Lung (tissue), 12 donors: ENCODE measurements around the gene CENPM. TPM values are rescaled to one million over a fixed set of nuclear protein-coding genes. Genes with fewer than 3 reads are reported as not detected.

Experiments used
- ATAC-seq: fragments of 200-7000 bp; cut with Tn5 transposase; one replicate; pipeline ENCODE4 v1.9.1; 2020; ENCODE audit warnings: moderate number of reproducible peaks; ENCODE audit not compliant: insufficient read depth, low FRiP score
- DNase-seq, 3 donors: peaks; one replicate each; pipeline ENCODE4 v3.0.0-alpha.2; 2013 to 2017
- H3K27ac ChIP-seq, 2 donors: one replicate each; pipeline ENCODE4 v1.5.1; 2013; ENCODE audit warnings: mild to moderate bottlenecking in 2 of 2, moderate library complexity in 2 of 2, control low read depth in 1 of 2, inconsistent platforms in 1 of 2, low read depth in 1 of 2, low read length in 1 of 2
- H3K27me3 ChIP-seq, 3 donors: one replicate each; pipeline ENCODE4 v1.5.1; 2013; ENCODE audit warnings: low read length in 2 of 3; ENCODE audit not compliant: control insufficient read depth in 3 of 3, insufficient read depth in 3 of 3
- H3K36me3 ChIP-seq, 4 donors: one replicate each; pipeline ENCODE4 v1.5.1; 2013; ENCODE audit warnings: low read length in 4 of 4, mild to moderate bottlenecking in 1 of 4, moderate library complexity in 1 of 4; ENCODE audit not compliant: control insufficient read depth in 4 of 4, insufficient read depth in 4 of 4
- H3K4me1 ChIP-seq, 5 donors: one replicate each; pipeline ENCODE4 v1.5.1; 2013; ENCODE audit warnings: low read length in 5 of 5, mild to moderate bottlenecking in 2 of 5, moderate library complexity in 1 of 5; ENCODE audit not compliant: control insufficient read depth in 5 of 5, insufficient read depth in 5 of 5
- H3K4me3 ChIP-seq: one replicate; pipeline ENCODE4 v1.5.1; 2013; ENCODE audit warnings: mild to moderate bottlenecking, control low read depth, moderate library complexity
- H3K9ac ChIP-seq, 2 donors: one replicate each; pipeline ENCODE4 v1.5.1; 2013; ENCODE audit warnings: low read length in 2 of 2, control low read depth in 1 of 2; ENCODE audit not compliant: insufficient read depth in 1 of 2
- H3K9me3 ChIP-seq, 4 donors: one replicate each; pipeline ENCODE4 v1.5.1; 2013; ENCODE audit warnings: low read length in 3 of 4, mild to moderate bottlenecking in 1 of 4, moderate library complexity in 1 of 4; ENCODE audit not compliant: control insufficient read depth in 4 of 4, insufficient read depth in 3 of 4
- CTCF ChIP-seq: IDR thresholded peaks from 2 replicates; pipeline ENCODE4 v1.5.1; 2012; ENCODE audit warnings: mild to moderate bottlenecking; ENCODE audit errors: control extremely low read depth, extremely low read depth
- WGBS, 2 donors: extraction: QIAGEN DNeasy Blood & Tissue Kit; methylation state at CpG; one replicate each; pipeline ENCODE4 v1.1.7; 2013; 5-methylcytosine and 5-hydroxymethylcytosine counted together
- polyA plus RNA-seq, 2 donors: library from polyadenylated mRNA; stranded (reverse); fragments of 200-250 nt; gene quantifications; one replicate each; pipeline ENCODE4 v1.2.1, GENCODE V29; 2013
- total RNA-seq, 2 donors: library from RNA; depleted of rRNA in 1 of 2; stranded (reverse); fragments of >200 nt in 1 of 2; gene quantifications; one replicate each; pipeline ENCODE4 v1.2.1, GENCODE V29; 2014 to 2021
- donor health status: control.
- donor health status: control.
- donor health status: Bipolar disorder and iron deficiency.
- donor health status: healthy.
- donor health status: DM: yes; HTN: yes; CAD: no.

The CENPM gene
- total and polyA plus RNA-seq, 4 donors = 9.9 to 20.5 (median 14.5) TPM

GRCh38 chr22:41983513-41984405 lies 36.8 kb upstream of the CENPM start:
- no peak overlapping the region for H3K4me3 ChIP-seq
- H3K9me3 ChIP-seq = no peaks in the 10 kb centered on the region
- H3K9ac ChIP-seq = no peak overlapping the region
- no peak for TF ChIP-seq CTCF
- H3K27me3 ChIP-seq = no peaks in the 10 kb centered on the region
- no peak for ATAC-seq
- H3K4me1 ChIP-seq = no peaks in the 10 kb centered on the region
- 61 to 65% methylated on average over 6 of the region's 6 CpGs for WGBS, 2 donors
- H3K27ac ChIP-seq = no peak overlapping the region
- no peaks in the 10 kb centered on the region for H3K36me3 ChIP-seq
- no peak for DNase-seq

GRCh38 chr22:41982865-41983264 lies 35.9 kb upstream of the CENPM start:
- H3K36me3 ChIP-seq = no peaks in the 10 kb centered on the region
- WGBS, 2 donors = 67 to 76% methylated on average over 5 of the region's 5 CpGs
- ATAC-seq (no peak), DNase-seq (no peak)
- peaks cover 0 to 5% (median 4%) of the 10 kb centered on the region in 3 donors for H3K27me3 ChIP-seq
- no peaks in the 10 kb centered on the region for H3K4me1 ChIP-seq
- H3K4me3 ChIP-seq = no peak overlapping the region
- no peak overlapping the region for H3K27ac ChIP-seq
- H3K9me3 ChIP-seq = no peaks in the 10 kb centered on the region
- no peak overlapping the region for H3K9ac ChIP-seq
- no peak for TF ChIP-seq CTCF

GRCh38 chr22:41979423-41980250 lies 32.7 kb upstream of the CENPM start:
- H3K27me3 ChIP-seq = peaks cover 0 to 29% (median 23%) of the 10 kb centered on the region in 3 donors
- 88 to 90% methylated on average over 9 of the region's 9 CpGs for WGBS, 2 donors
- no peak for ATAC-seq

More at GRCh38 chr22:41979423-41980250, 32.7 kb upstream of the CENPM start:
- H3K4me1 ChIP-seq = peaks cover 0 to 11% (median 5%) of the 10 kb centered on the region in 5 donors
- H3K9ac ChIP-seq = no peak overlapping the region
- no peak overlapping the region for H3K4me3 ChIP-seq
- no peaks in the 10 kb centered on the region for H3K36me3 ChIP-seq
- H3K9me3 ChIP-seq = no peaks in the 10 kb centered on the region
- H3K27ac ChIP-seq = no peak overlapping the region
- DNase-seq = no peak
- TF ChIP-seq CTCF = no peak
